Measurements from ENCODE around the gene GSE1.

The GSE1 gene

DNA sequence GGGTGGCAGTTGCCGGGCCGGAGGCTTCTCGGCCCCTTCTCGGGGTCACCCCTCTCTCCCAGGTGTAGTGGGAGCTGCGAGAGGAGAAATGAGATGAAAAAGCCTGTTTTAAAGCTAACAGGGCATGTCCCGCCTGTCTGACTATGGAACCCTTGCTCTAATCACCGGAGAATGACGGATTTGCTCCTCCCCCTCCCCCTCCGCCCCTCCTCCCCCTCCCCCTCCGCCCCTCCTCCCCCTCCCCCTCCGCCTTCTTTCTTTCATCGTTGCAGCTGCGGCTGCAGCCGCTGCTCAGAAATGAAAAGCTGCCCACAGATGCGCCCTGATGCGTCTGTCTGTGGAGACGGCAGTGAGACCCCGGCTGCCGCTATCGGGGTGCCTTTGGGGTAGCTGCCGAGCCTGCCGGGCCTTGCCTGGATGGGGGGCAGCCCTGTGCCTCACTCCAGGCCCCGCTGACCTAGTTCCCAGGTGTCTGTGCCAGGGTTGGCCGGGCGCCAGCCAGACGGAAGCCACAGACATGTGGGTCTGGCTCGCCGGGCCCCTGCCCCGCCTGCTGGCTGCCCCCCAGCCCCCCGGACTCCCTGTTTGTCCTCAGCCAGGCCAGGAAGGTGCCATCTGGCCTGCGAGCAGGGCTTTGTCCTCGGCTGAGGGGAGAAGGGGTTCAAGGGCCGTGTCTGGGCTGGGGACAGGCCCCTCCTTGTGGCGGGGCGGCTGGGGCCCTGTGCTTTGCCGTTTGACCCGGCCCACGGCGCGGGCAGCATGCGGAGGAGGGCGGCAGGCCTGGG is 37.9 kb downstream of the GSE1 start:
- DNase-seq: no peak

DNA sequence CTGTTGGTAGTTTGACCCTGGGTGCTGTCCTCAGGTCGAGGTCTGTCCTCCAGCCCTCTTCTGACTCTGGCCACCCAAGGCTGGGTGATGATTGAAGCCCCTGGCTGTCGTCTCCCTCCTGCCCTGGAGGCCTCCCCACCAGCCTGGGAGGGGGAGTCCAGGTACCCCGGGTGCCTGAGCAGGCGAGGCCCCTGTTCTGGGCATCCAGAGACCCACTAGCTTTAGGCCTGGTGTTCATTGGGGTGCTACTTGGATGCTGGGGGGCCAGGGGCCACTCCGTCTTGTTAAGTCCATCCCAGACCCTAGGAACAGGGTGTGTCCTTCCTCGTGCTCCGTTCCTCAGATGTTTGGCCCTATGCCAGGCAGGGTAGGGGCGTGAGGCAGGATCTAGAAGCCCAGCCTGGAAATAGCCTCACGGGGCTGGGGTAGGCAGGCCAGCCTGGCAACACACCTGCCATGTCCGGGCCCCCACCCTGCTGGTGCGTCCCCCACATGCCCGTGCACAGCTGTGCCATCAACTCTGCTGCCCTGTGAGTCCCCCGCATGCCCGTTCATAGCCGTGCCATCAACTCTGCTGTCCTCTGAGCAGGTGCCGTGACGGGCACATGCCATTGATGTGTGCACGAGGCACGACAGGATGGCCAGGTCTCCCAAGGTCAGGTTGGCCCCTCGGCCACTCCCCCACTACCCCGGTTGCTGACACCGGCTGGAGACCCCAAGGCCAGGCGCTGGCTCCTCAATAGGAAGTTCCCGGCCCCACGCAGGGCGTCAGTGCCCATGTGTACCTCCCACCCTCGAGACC is 38.7 kb downstream of the GSE1 start:
- no peak for DNase-seq

DNA sequence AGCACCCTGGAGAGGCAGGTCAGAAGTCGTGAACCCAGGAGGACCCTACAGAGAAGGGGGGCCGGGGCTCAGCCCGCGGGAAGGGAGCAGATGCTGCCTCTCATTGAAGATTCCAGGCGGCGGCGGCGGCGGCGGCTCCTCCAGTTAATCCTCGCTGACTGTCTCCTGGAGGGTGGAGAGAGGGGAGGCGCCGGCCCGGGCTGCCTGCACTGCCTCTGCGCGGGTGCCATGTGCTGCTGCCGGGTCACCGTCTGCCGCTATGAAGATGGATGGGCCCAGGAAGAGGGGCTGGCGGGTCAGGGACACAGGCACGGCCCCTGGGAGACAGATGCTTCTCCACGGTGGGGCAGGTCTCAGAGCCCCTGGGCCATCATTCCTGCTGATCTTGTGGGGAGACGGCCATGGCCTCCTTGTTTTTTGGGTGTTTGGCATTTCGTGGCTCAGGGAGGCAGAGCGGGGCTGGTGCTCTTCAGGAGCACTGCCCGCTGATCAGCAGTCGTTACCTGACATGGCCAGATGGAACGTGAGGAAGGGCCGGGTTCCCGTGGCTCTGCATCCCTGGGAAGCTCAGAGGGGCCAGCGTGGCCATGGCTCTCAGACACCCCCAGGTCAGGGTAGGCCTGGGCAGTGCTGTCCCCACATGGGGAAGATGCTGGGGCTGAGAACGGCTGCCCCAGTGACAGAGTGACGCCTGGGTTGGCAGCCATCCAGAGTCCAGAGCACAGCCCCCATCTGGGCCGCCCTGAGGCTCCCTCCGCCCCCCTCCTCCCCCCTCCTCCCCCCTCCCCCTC is 39.5 kb downstream of the GSE1 start:
- DNase-seq: peak; percentile 63

DNA sequence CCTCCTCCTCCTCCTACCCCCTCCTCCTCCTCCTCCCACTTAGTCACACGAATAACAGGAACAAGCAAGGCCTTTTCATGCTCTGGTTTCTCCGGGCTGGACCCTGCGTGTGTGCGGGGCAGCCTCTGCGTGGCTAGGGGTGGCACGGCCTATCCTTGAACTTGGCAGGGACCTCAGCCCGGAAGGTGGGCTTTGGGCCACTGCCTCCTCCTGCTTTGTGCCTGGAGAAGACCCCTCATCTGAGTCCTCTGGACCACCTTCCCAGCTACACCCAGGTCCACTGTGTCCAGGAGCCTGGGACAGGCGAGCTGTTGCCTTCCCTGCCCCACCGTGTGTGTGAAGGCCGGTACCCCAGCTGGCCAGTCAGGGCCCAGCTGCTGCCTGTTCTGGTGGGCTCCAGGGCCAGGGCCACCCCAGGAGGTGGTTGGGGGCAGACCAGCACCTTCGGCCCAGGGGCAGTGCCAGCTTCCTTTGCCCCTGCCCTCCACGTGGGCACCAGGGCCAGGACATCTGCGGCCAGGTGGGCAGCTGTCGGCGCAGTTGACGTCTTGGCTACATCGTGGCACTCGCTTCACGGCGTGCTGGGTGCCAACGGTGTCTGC is 40.3 kb downstream of the GSE1 start:
- no peak for DNase-seq

DNA sequence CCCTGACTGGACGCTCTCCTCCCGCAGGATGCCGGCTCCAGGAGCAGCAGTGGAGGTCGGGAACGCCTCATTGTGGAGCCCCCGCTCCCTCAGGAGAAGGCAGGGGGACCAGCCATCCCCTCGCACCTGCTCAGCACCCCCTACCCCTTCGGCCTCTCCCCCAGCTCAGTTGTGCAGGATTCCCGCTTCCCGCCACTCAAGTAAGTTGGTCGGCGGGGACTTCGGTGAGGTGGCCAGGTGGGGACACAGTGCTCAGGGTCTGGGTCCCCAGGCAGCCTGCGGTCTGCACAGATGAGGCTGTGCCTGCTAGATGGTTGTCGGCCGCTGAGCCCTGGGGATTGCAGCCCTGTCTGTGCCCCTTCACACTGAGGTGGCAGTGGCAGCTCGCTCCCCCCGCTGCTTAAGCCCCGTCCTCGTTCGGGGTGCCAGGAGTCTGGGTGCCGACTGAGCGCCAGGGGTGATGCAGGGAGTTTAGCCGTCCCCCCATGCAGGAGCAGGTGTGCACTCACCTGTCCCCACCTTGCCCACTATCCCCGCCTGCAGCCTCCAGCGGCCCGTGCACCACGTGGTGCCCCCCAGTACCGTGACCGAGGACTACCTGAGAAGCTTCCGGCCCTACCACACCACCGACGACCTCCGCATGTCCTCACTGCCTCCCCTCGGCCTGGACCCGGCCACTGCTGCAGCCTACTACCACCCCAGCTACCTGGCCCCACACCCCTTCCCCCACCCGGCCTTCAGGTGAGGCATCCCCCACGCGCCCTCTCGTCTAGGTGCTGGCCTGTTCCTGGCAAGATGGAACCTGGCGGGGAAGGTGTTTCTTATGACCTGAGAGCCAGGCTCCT is 41.4 kb downstream of the GSE1 start:
- no peak for DNase-seq

DNA sequence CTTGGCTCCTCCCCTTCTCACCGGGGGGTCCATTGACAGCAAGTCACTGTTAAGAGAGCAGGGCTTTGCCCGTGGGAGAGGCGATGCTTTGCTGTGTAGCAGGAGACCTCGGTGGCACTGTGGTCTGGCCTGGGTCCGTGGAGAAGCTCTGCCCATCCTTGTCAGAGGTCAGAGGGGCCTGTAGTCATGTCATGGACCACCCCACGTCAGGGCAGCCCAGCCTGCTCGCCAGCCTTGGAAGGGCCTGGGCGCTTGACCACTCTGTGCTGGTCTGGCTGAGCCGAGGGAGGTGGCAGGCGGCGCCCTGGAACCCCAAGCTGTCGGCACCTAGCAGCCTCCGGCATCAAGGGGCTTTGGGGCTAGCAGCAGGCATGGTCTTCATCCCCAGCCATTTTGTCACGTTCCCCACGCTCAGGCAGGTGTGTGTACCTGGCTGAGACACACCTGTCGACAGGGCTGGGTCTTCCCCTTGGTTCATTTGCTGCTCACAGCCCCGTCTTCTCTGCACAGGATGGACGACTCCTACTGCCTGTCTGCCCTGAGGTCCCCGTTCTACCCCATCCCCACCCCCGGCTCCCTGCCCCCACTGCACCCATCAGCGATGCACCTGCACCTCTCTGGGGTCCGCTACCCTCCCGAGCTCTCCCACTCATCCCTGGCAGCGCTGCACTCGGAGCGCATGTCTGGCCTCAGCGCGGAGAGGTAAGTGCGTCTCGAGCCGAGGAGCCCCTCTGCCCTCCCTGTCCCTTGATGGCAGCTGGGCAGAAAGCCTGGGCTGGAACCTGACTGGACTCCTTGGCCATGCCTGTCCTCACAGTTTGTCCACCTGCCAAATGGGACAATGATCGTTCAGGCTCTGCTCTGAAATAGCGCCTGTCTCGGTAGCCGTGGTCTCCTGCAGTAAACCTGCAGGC is 42.4 kb downstream of the GSE1 start:
- DNase-seq: no peak

DNA sequence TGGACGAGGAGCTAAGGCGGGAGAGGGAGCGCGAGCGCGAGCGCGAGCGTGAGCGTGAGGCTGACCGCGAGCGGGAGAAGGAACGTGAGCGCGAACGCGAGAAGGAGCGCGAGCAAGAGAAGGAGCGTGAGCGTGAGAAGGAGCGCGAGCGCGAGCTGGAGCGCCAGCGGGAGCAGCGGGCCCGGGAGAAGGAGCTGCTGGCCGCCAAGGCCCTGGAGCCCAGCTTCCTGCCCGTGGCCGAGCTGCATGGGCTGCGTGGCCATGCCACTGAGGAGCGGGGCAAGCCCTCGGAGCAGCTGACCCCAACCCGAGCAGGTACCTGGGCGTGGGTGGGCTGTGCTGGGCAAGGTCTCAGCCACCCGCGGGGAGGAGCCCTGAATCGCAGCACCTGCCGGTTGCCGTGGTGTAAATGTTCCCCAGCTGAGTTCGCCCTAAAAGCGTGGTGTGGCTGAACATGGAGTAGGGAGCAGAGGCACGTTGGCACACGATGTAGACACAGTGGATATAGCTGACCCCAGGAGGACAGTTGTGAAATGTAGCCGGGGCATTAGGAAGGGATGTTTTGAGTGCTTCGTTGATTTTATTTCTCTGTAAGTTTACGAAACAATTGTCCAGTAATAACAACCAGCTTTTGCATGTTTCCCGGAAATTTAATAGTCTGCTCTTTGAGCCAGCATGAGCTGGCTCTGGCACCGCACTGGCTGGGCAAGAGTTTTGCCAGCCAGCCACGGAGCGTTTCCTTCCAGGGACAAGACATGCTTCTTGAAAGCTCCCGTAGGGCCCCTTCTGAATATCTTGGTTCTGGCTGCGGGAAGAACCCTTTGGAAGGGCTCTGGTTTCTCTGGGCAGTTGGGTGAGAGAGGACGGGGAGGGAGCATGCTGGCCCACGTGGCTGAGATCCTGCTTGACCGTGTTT is 43.5 kb downstream of the GSE1 start:
- DNase-seq: no peak

DNA sequence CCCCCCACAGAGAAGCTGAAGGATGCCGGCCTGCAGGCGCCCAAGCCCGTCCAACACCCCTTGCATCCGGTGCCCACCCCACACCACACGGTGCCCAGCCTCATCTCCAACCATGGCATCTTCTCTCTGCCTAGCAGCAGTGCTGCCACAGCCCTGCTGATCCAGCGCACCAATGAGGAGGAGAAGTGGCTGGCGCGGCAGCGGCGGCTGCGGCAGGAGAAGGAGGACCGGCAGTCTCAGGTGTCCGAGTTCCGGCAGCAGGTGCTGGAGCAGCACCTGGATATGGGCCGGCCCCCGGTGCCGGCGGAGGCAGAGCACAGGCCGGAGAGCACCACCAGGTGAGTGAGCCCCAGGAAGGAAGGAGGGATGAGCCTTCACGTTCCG is 44.1 kb downstream of the GSE1 start:
- DNase-seq: no peak

DNA sequence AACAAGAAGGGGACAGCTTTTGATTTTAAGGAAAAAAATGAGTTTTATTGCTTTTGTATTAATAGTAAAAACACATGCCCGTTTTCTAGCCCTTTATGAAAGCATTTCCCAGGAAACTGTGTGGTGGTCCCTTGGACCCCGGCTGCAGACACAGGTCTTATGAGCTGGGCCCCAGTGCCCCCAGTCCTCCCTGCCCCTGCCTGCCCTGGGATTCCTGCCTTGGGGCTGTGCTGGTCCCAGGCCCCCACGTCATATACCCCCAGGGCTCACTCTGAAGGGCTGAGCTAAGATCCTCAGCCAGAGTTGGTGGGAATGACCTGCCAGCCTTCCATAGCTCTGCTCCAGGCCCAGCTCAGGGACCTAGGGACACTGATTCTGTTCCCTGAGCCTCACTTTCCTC is 44.9 kb downstream of the GSE1 start:
- no peak for DNase-seq

DNA sequence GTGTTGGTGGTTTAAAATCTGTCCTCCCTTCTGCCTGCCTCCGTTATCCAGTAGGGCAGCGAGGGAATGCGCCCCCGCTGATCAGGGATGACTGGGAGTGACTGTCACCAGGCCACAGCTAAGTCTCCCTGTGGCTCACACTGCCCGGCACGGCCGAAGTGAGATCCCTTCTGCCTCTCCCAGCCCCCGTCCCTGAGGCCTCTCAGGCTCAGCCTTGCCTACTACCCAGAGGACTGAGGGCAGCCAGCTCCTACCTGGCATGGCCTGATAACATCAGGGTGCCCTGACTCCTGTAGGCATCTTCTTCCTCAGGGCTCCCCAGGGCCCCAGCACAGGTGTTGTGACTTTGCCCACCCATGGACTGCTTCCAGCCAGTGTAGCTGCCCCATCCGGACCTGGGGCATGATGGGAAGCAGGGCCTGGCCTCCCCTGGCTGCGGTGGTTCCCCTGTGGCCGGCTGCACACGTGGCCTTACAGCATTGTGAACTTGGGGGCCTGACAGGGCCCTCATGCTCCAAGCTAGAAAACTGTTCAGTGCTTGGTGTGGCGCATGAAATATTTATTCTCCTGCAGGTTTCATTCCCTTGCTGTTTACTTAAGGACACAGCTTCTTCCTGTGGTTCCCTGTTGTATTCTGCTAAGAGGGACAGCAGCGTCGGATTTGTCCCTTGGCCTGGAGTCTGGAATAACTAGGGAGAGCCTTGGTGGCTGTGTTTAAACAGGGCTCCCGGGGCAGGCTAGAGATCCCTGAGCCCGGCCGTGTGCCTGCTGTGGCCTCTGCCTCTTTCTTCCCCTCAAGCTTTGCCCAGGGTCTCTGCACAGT is 45.6 kb downstream of the GSE1 start:
- DNase-seq: no peak

DNA sequence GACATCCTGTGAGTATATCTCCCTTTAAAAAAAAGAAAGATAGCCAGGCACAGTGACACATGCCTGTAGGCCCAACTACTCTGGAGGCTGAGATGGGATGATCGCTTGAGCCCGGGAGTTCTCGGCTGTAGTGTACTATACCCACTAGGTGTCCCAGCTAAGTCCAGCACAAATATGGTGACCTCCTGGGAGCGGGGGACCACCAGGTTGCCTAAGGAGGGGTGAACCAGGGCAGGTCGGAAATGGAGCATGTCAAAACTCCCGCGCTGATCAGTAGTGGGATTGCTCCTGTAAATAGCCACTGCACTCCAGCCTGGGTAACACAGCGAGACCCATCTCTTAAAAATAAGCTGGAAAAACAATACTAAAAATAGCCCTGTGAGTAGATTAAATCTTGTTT is 46.2 kb downstream of the GSE1 start:
- no peak for DNase-seq

DNA sequence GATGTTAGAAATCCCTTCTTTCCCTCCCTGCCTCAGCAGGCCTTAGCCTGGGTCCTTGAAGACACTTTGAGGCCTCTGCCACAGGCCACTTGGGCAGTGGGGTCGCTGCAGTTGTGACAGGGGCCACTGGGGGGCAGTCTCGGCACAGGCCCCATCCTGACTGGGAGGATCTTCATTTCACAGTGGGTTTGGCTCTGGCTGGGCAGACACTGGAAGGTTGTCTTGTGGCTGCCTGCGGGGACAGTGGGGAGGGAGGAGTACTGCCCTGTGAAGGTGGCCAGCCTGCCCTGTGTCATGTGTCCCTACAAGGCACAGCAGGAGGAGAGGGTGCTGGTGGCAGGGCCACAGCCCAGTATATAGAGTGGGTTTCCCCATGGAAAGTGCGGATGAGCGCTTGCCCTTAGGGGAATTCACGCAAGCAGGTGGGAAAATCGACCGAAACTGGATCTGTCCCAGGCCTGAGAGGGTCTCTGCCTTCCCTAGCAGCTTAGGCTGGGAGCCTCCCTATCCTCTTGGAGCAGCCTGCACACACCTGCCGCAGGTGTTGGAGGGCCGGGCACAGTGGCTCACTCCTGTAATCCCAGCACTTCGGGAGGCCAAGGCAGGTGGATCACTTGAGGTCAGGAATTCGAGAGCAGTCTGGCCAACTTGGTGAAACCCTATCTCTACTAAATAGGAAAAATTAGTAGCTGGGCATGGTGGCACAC is 46.8 kb downstream of the GSE1 start:
- peak; percentile 89 for DNase-seq

DNA sequence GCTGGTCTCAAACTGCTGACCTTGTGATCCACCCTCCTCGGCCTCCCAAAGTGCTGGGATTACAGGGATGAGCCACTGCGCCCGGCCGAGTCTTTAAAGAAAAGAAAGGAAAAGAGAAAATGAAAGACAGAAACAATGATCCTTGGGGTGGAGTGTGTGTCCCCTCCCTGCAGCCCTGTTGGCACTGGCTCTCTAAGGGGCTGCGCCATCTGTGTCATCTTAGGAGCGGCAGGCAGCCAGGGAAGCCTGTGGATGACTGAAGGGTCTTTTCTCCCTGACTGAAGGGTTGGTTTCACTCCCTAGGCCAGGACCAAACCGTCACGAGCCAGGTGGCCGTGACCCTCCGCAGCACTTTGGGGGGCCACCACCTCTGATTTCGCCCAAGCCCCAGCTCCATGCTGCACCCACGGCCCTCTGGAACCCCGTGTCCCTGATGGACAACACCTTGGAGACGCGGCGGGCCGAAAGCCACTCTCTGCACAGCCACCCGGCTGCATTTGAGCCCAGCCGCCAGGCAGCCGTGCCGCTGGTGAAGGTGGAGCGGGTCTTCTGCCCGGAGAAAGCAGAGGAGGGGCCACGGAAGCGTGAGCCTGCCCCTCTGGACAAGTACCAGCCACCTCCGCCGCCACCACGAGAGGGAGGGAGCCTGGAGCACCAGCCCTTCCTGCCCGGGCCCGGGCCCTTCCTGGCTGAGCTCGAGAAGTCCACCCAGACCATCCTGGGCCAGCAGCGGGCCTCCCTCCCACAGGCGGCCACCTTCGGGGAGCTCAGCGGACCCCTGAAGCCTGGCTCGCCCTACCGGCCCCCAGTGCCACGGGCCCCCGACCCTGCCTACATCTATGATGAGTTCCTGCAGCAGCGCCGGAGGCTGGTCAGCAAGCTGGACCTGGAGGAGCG is 48.0 kb downstream of the GSE1 start:
- no peak for DNase-seq

DNA sequence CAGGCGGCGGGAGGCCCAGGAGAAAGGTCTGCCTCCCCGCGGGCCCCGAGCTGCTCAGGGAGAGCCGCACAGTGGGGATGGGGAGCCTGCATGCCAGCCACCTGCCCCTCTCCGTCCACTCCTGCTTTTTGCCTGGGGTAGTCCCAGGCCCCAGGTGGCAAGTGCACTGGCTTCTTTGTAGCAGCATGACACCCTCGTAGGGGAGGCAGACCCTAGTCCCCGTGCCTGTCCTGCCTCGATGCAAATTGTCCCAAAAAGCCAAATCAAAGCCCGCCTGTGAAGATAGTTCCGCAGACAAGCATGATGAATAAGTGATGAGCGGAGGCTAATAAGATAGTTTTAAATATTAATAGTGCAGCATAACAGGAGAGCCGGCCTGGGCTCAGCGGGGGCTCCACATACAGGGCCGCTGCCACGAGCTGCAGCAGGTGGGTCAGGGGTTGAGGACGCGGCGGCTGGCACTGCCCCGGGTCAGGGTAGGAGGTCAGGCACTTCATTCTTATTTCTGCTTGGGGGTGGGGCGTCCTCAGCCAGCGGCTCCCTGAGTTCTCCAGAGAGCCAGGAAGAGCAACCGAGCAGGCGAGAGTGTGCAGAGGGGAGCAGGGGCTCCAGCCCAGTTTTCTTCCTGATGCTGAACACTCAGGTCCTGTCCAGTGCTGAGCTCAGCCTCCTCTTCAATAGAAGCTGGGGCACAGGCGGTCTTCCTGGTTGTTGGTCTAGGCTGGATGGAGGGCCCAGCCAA is 48.8 kb downstream of the GSE1 start:
- DNase-seq: no peak

DNA sequence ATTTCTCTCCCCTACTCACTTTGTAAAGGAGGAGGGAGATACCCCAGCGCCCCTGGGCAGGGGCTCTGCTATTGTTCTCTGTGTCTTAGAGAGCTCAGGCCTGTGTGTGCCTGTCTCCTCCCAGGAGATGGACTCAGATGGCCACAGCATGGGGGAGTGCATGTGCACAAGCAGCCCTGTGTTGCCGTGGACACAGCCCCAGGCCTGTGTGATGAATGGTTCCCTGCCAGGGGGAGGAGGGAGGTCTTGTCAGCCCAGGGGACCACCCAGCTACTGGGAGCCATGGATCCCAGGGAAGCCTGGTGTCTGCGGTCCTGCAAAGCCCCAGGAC is 49.3 kb downstream of the GSE1 start:
- no peak for DNase-seq

DNA sequence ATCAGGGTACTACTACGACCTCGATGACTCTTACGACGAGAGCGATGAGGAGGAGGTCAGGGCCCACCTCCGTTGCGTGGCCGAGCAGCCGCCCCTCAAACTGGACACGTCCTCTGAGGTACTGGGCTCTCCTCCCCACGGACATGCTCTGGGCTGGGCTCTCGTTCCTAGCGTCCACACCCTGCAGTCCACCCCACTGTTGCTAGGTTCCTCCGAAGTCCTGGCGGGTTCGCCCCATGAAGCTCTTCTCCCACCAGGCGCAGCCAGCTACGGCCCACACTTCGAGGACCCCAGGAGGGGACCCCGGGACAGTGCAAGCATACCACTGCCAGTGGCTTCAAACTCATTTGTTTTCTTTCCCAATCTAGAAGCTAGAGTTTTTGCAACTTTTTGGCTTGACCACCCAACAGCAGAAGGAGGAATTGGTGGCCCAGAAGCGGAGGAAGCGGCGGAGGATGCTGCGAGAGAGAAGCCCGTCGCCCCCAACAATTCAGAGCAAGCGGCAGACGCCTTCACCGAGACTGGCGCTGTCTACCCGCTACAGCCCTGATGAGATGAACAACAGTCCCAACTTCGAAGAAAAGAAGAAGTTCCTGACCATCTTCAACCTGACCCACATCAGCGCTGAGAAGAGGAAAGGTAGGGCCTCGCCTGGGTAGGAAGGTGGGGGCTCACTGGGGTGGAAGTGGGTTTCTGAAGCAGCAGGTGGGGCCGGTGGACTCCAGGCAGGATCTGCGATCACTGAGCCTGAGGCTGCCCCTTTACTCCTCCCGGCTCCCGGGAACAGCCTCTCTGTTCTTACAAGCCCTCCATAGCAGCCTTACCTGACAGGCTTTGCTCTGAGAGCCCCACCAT is 50.1 kb downstream of the GSE1 start:
- DNase-seq: no peak
